ENCODE measurements around the gene ZNF850. TPM values are rescaled to one million over a fixed set of nuclear protein-coding genes. Genes with fewer than 3 reads are reported as not detected.
A peak's percentile ranks its signal among the peaks of the same experiment; 100 is the strongest.
"Not testable (repeated sequence)": the region's sequence is repeated elsewhere in the genome, so short reads cannot be mapped to it uniquely, and the experiment has no call there.

ZNF850 gene
- total and polyA plus RNA-seq, 2 donors from 2014 or later: 0.09 to 4.2 TPM

GRCh38 chr19:36807029-36807428 lies 34.4 kb upstream of the ZNF850 start:
- no peak for FAIRE-seq
- H3K36me3 ChIP-seq (ENCODE audit: control insufficient read depth in 2 of 3, insufficient read depth in 3 of 3, low read length in 3 of 3): peaks cover 2 to 8% (median 4%) of the 10 kb centered on the region in 3 donors

DNA sequence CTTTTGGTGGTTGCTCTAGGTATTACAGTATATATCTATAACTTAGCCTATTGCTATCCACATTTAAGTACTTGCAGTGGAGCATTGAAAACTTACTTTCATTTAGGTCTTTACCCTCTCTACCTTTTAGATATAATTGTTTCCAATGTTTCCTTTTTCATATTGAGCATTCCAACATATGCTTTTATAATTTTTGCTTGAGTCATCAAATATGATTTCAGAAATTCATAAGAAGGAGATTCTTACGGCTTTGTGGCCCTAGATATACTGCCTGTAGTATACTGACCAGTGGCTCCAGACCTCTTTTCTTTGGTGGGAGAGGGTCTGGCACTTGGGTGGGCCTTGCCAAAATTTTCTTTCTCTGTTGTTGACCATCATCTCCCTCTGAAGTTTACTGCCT lies 32.8 kb upstream of the ZNF850 start:
- no peak overlapping the region for H3K9ac ChIP-seq (ENCODE audit: low read length in 3 of 3)
- H3K4me3 ChIP-seq (ENCODE audit: low read length in 3 of 3): no peak overlapping the region
- H3K27ac ChIP-seq (ENCODE audit: low read depth in 2 of 2, low read length in 2 of 2): no peak overlapping the region
- peaks cover 2 to 8% (median 4%) of the 10 kb centered on the region in 3 donors for H3K36me3 ChIP-seq (ENCODE audit: control insufficient read depth in 2 of 3, insufficient read depth in 3 of 3, low read length in 3 of 3)
- DNase-seq: no peak
- no peaks in the 10 kb centered on the region for H3K4me1 ChIP-seq (ENCODE audit: control insufficient read depth in 2 of 3, insufficient read depth in 2 of 3, low read depth in 1 of 3, low read length in 3 of 3)
- TF ChIP-seq CTCF (IDR thresholded peaks at IDR 0.05; ENCODE audit: borderline replicate concordance, extremely low read depth, insufficient read depth): no peak
- H3K27me3 ChIP-seq (ENCODE audit: control insufficient read depth, insufficient read depth, low read length): no peaks in the 10 kb centered on the region
- intact Hi-C loops (cut with DNase I): no loop called here
- peaks cover 4 to 57% (median 5%) of the 10 kb centered on the region in 3 donors for H3K9me3 ChIP-seq (ENCODE audit: control insufficient read depth in 2 of 3, insufficient read depth in 1 of 3, low read length in 3 of 3)
- no peak for FAIRE-seq

More at GRCh38 chr19:36807029-36807428, 34.4 kb upstream of the ZNF850 start:
- no peaks in the 10 kb centered on the region for H3K4me1 ChIP-seq (ENCODE audit: control insufficient read depth in 2 of 3, insufficient read depth in 2 of 3, low read depth in 1 of 3, low read length in 3 of 3)
- no peak overlapping the region for H3K4me3 ChIP-seq (ENCODE audit: low read length in 3 of 3)
- H3K9ac ChIP-seq (ENCODE audit: low read length in 3 of 3): no peak overlapping the region
- no peak for DNase-seq
- no peak for TF ChIP-seq CTCF (IDR thresholded peaks at IDR 0.05; ENCODE audit: borderline replicate concordance, extremely low read depth, insufficient read depth)
- no peaks in the 10 kb centered on the region for H3K27me3 ChIP-seq (ENCODE audit: control insufficient read depth, insufficient read depth, low read length)
- intact Hi-C loops (cut with DNase I): no loop called here
- H3K27ac ChIP-seq (ENCODE audit: low read depth in 2 of 2, low read length in 2 of 2): no peak overlapping the region
- peaks cover 4 to 69% (median 16%) of the 10 kb centered on the region in 3 donors for H3K9me3 ChIP-seq (ENCODE audit: control insufficient read depth in 2 of 3, insufficient read depth in 1 of 3, low read length in 3 of 3)

- no peaks in the 10 kb centered on the region for H3K27me3 ChIP-seq (ENCODE audit: control insufficient read depth, insufficient read depth, low read length)
- no peak for TF ChIP-seq CTCF (IDR thresholded peaks at IDR 0.05; ENCODE audit: borderline replicate concordance, extremely low read depth, insufficient read depth)
- intact Hi-C loops (cut with DNase I): no loop called here
- FAIRE-seq: no peak
- peaks cover 2 to 4% (median 2%) of the 10 kb centered on the region in 3 donors for H3K36me3 ChIP-seq (ENCODE audit: control insufficient read depth in 2 of 3, insufficient read depth in 3 of 3, low read length in 3 of 3)
- peaks cover 2 to 6% (median 2%) of the 10 kb centered on the region in 3 donors for H3K9me3 ChIP-seq (ENCODE audit: control insufficient read depth in 2 of 3, insufficient read depth in 1 of 3, low read length in 3 of 3)
- peak overlapping the region; percentile 85 to 94 (median 88) for H3K4me3 ChIP-seq (ENCODE audit: low read length in 3 of 3)
- H3K9ac ChIP-seq (ENCODE audit: low read length in 3 of 3): peak overlapping the region; percentile 58 to 89 (median 72)
- DNase-seq: no peak
- H3K4me1 ChIP-seq (ENCODE audit: control insufficient read depth in 2 of 3, insufficient read depth in 2 of 3, low read depth in 1 of 3, low read length in 3 of 3): no peaks in the 10 kb centered on the region
- H3K27ac ChIP-seq (ENCODE audit: low read depth in 2 of 2, low read length in 2 of 2): peak overlapping the region; percentile 82 to 83
Observed at GRCh38 chr19:36797786-36798108, 25.1 kb upstream of the ZNF850 start.

DNA sequence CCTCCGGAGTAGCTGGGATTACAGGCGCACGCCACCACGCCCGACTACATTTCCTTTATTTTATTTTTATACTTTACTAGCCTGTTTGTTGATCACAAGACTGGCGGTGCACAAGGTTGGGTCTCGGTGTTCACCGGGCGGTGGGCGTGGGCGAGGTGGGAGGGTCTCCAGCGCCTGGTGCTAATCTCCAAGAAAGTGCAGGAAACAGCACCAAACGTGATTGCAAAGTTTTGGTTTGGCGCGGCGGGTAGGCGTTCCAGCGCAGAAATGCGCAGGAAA lies 24.0 kb upstream of the ZNF850 start:
- H3K4me1 ChIP-seq (ENCODE audit: control insufficient read depth in 2 of 3, insufficient read depth in 2 of 3, low read depth in 1 of 3, low read length in 3 of 3): no peaks in the 10 kb centered on the region
- H3K9ac ChIP-seq (ENCODE audit: low read length in 3 of 3): peak overlapping the region; percentile 48 to 71 (median 65)
- H3K27ac ChIP-seq (ENCODE audit: low read depth in 2 of 2, low read length in 2 of 2): peak overlapping the region; percentile 71 to 72
- TF ChIP-seq CTCF (IDR thresholded peaks at IDR 0.05; ENCODE audit: borderline replicate concordance, extremely low read depth, insufficient read depth): no peak
- intact Hi-C loops (cut with DNase I): no loop called here
- H3K27me3 ChIP-seq (ENCODE audit: control insufficient read depth, insufficient read depth, low read length): no peaks in the 10 kb centered on the region
- peak overlapping the region; percentile 85 to 94 (median 88) for H3K4me3 ChIP-seq (ENCODE audit: low read length in 3 of 3)
- DNase-seq (peak in 1 of 5 donors; percentile 66), FAIRE-seq (no peak)
- H3K36me3 ChIP-seq (ENCODE audit: control insufficient read depth in 2 of 3, insufficient read depth in 3 of 3, low read length in 3 of 3): no peaks in the 10 kb centered on the region
- peaks cover 0 to 2% (median 2%) of the 10 kb centered on the region in 3 donors for H3K9me3 ChIP-seq (ENCODE audit: control insufficient read depth in 2 of 3, insufficient read depth in 1 of 3, low read length in 3 of 3)

DNA sequence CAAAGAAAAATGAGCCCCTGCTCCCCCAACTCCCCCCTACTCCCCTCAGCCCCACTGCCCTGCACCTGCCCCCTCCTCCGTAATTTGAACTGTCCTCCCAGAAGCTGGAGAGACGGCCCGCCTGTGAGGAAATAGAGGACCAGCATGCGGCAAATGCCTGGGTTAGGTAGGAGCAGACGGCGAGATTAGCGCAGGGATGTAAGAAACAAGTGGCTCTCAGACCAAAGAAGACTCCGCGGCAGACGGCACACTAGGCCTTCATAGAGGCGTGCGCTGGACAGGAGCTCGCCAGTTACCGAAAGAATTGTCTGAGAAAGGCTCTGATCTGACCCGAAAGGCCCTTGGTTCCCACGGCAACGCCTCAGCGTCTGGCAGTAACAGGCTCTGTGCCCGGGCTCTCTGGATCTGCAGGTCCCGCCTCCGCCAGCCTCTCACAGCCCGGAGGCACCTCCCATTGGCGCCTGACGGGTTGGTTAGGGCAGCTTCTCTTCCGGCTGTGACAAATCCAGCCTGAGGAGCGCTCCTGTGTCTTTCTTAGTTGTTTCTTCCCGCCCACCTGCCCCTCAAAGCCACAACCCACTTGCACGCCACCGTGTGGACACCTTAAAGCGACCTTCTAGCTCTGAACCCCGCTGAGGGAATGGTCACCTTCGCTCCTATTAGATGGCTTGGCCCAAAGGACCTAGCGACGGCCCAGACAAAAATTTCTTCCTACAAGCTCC lies 19.0 kb upstream of the ZNF850 start:
- H3K27me3 ChIP-seq (ENCODE audit: control insufficient read depth, insufficient read depth, low read length); H3K27ac ChIP-seq (ENCODE audit: low read depth in 2 of 2, low read length in 2 of 2); H3K9ac ChIP-seq (ENCODE audit: low read length in 3 of 3); H3K9me3 ChIP-seq (ENCODE audit: control insufficient read depth in 2 of 3, insufficient read depth in 1 of 3, low read length in 3 of 3); intact Hi-C loops (cut with DNase I); FAIRE-seq; H3K36me3 ChIP-seq (ENCODE audit: control insufficient read depth in 2 of 3, insufficient read depth in 3 of 3, low read length in 3 of 3); H3K4me1 ChIP-seq (ENCODE audit: control insufficient read depth in 2 of 3, insufficient read depth in 2 of 3, low read depth in 1 of 3, low read length in 3 of 3): not testable (repeated sequence)
- peak overlapping the region in 2 of 3 donors; percentile 36 to 41 for H3K4me3 ChIP-seq (ENCODE audit: low read length in 3 of 3)
- peak in 4 of 5 donors; percentile 22 to 65 (median 52) for DNase-seq
